Measurements from ENCODE around the gene MYBPC3.

MYBPC3 gene

GRCh38 chr11:47361419-47361818, 8.9 kb upstream of the MYBPC3 start:
- TF ChIP-seq CTCF (IDR thresholded peaks at IDR 0.05; ENCODE audit: low read depth, low read length), result no peak

GRCh38 chr11:47360341-47360740, 7.8 kb upstream of the MYBPC3 start:
- TF ChIP-seq CTCF (IDR thresholded peaks at IDR 0.05; ENCODE audit: low read depth, low read length), result no peak
- no peak for DNase-seq (ENCODE audit: extremely low read depth, low read depth)

More at GRCh38 chr11:47361419-47361818, 8.9 kb upstream of the MYBPC3 start:
- no peak for DNase-seq (ENCODE audit: extremely low read depth, low read depth)

GRCh38 chr11:47359586-47359985, 7.1 kb upstream of the MYBPC3 start:
- DNase-seq (ENCODE audit: extremely low read depth, low read depth), result no peak
- no peak for TF ChIP-seq CTCF (IDR thresholded peaks at IDR 0.05; ENCODE audit: low read depth, low read length)

GRCh38 chr11:47359162-47359561, 6.7 kb upstream of the MYBPC3 start:
- no peak for TF ChIP-seq CTCF (IDR thresholded peaks at IDR 0.05; ENCODE audit: low read depth, low read length)
- no peak for DNase-seq (ENCODE audit: extremely low read depth, low read depth)

GRCh38 chr11:47358731-47359051, 6.2 kb upstream of the MYBPC3 start:
- no peak for TF ChIP-seq CTCF (IDR thresholded peaks at IDR 0.05; ENCODE audit: low read depth, low read length)
- DNase-seq (ENCODE audit: extremely low read depth, low read depth), result no peak

- TF ChIP-seq CTCF (IDR thresholded peaks at IDR 0.05; ENCODE audit: low read depth, low read length), result no peak
Observed at GRCh38 chr11:47357985-47358730, 5.7 kb upstream of the MYBPC3 start.

GRCh38 chr11:47356998-47357329, 4.5 kb upstream of the MYBPC3 start:
- no peak for TF ChIP-seq CTCF (IDR thresholded peaks at IDR 0.05; ENCODE audit: low read depth, low read length)

More at GRCh38 chr11:47357985-47358730, 5.7 kb upstream of the MYBPC3 start:
- DNase-seq (ENCODE audit: extremely low read depth, low read depth), result no peak

More at GRCh38 chr11:47356998-47357329, 4.5 kb upstream of the MYBPC3 start:
- no peak for DNase-seq (ENCODE audit: extremely low read depth, low read depth)

Measured in AG09319 (cell line).